Measurements from ENCODE around the gene VWA3B. TPM values are rescaled to one million over a fixed set of nuclear protein-coding genes. Genes with fewer than 3 reads are reported as not detected.
A peak's percentile ranks its signal among the peaks of the same experiment; 100 is the strongest.

Gene VWA3B
- total and polyA plus RNA-seq, 2 donors (not counting 3 experiments of a cell fraction or from before 2014, with no cell fraction given), result not detected

DNA sequence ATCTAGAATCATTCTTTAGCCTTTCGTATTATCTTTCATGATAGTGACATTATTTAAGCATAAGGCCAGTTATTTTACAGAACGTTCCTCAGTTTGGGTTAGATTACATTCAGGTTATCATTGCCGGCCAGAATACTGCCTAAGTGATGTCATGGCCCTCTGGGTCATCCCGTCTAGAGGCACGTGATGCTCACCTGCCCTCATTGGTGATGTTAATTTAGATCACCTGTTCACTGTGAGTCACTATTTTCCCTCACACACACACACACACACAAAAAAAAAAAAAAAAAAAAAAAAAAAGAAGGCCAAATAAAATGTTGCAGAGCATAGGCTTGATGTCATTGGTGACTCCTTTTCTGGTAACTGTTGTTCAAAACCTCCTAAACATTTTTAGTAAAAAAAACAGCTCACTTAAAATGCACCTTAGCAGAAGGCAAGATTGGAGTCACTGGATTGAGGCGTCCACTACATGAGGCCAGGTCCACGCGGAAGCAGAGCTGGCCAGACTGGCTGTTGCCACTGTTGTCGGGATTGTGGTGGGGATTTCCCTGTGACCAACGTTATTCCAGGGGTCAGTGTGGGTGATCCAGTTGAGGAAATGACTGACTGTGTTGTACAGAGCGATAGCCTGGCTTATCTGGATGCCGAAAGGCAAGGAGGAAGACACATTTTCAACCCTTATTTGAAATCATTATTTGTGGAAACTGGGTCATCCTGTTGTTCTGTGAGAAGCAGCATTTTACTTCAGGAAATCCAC lies 207.1 kb downstream of the VWA3B start:
- H3K27ac ChIP-seq (ENCODE audit: insufficient read depth, low read depth, low read length), result peak overlapping the region; percentile 92
- CTCF ChIA-PET, result interaction anchor here (0.6 to 2.5 kb wide), 4 partner anchors 9 to 91 kb away, joined by 3 to 7 read pairs (median 4); no protein-coding TSS in a partner anchor
- H4K20me1 ChIP-seq (replicated peaks; ENCODE audit: control insufficient read depth, extremely low read depth, insufficient read depth, low read length), result no peaks in the 10 kb centered on the region
- DNase-seq (ENCODE audit: low read depth, low spot score) (peak; percentile 97), FAIRE-seq (peak; percentile 98)
- peak overlapping the region; percentile 65 for H3K4me2 ChIP-seq (ENCODE audit: insufficient read depth, low read length)
- H2AFZ ChIP-seq (ENCODE audit: low read depth, low read length), result peak overlapping the region; percentile 57
- H3K4me3 ChIP-seq (replicated peaks in 1 of 3; ENCODE audit: insufficient read depth in 1 of 3, low read depth in 1 of 3, low read length in 3 of 3), result peak overlapping the region in 1 of 3 experiments; percentile 13
- no peaks in the 10 kb centered on the region for H3K9me1 ChIP-seq (replicated peaks; ENCODE audit: control insufficient read depth, extremely low read depth, insufficient read depth, low read length)
- BruUV-seq (replicated peaks), result no TSS peak
- POLR2A ChIA-PET, result no interaction called here
- peaks cover 28% of the 10 kb centered on the region for H3K4me1 ChIP-seq (ENCODE audit: control insufficient read depth, extremely low read depth, insufficient read depth, low read length)
- peak; percentile 62 for TF ChIP-seq POLR2A (IDR thresholded peaks at IDR 0.05; ENCODE audit: low read depth, low read length)
- TF ChIP-seq FOS (IDR thresholded peaks at IDR 0.05; ENCODE audit: borderline replicate concordance, insufficient read depth, low read length), result peak; percentile 18
- peak; percentile 65 for TF ChIP-seq POLR2AphosphoS5 (IDR thresholded peaks at IDR 0.05; ENCODE audit: insufficient read depth, low read depth, low read length)
- no peak for TF ChIP-seq MYC (IDR thresholded peaks at IDR 0.05; ENCODE audit: low read depth, low read length)
- peak; percentile 33 for TF ChIP-seq JUN (IDR thresholded peaks at IDR 0.05; ENCODE audit: borderline replicate concordance, insufficient read depth, insufficient read length, low read depth)
- no peak for TF ChIP-seq MAX (IDR thresholded peaks at IDR 0.05; ENCODE audit: insufficient read depth, insufficient read length)
- TF ChIP-seq, protein P1, sequence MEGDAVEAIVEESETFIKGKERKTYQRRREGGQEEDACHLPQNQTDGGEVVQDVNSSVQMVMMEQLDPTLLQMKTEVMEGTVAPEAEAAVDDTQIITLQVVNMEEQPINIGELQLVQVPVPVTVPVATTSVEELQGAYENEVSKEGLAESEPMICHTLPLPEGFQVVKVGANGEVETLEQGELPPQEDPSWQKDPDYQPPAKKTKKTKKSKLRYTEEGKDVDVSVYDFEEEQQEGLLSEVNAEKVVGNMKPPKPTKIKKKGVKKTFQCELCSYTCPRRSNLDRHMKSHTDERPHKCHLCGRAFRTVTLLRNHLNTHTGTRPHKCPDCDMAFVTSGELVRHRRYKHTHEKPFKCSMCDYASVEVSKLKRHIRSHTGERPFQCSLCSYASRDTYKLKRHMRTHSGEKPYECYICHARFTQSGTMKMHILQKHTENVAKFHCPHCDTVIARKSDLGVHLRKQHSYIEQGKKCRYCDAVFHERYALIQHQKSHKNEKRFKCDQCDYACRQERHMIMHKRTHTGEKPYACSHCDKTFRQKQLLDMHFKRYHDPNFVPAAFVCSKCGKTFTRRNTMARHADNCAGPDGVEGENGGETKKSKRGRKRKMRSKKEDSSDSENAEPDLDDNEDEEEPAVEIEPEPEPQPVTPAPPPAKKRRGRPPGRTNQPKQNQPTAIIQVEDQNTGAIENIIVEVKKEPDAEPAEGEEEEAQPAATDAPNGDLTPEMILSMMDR (IDR thresholded peaks at IDR 0.05; ENCODE audit: extremely low read depth in 1 of 2, insufficient read depth in 1 of 2, low read depth in 1 of 2, low read length in 2 of 2), result no peak
- TF ChIP-seq EZH2 (IDR thresholded peaks at IDR 0.05; ENCODE audit: borderline replicate concordance, low read depth, low read length, severe bottlenecking), result no peak
- peak; percentile 88 for TF ChIP-seq GATA2 (IDR thresholded peaks at IDR 0.05; ENCODE audit: insufficient read depth, insufficient read length, low read depth, low read length)
- no peaks in the 10 kb centered on the region for H3K79me2 ChIP-seq (ENCODE audit: control insufficient read depth, insufficient read depth, low read length)
- H3K9me3 ChIP-seq (replicated peaks; ENCODE audit: control insufficient read depth, insufficient read depth, low read length), result no peaks in the 10 kb centered on the region
- peaks cover 0 to under 1% of the 10 kb centered on the region in 2 experiments for H3K27me3 ChIP-seq (ENCODE audit: control insufficient read depth in 2 of 2, insufficient read depth in 2 of 2, low read length in 2 of 2)
- peak overlapping the region; percentile 65 for H3K9ac ChIP-seq (replicated peaks; ENCODE audit: extremely low read depth, insufficient read depth, low read length)
- dilution Hi-C loops (cut with MboI; ENCODE audit: extremely low pct_ligation_motif_present, low sequenced_read_pairs), result no loop called here
- no peaks in the 10 kb centered on the region for H3K36me3 ChIP-seq (ENCODE audit: control insufficient read depth in 2 of 2, extremely low read depth in 1 of 2, insufficient read depth in 2 of 2, low read length in 2 of 2)
- intact Hi-C loops (cut with micrococcal nuclease), result no loop called here

Measured in endothelial cell of umbilical vein (primary cell).